ENCODE measurements around the gene ARFGEF3. TPM values are rescaled to one million over a fixed set of nuclear protein-coding genes. Genes with fewer than 3 reads are reported as not detected.

ARFGEF3 gene
- total and polyA plus RNA-seq, 7 donors: 1.5 to 5.2 (median 3.5) TPM

DNA sequence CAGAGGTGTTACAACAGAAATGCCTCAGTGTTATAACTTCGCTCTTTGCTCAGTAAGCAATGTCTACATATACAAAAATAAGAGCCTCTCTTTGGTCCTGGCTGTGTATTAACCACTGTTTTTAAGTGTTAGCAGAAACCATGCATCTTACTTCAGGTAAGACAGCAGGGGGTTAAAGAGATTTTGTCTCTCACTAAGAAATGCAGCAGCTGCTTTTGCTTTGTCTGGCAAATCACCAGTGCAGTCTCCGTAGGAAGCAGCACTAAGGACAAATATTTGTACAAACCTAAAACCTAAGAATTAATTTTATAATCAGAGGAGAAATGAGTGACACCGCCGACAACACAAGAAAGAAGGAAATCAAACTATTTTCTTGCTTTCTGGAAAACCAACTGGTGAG lies 216.7 kb downstream of the ARFGEF3 start:
- no peaks in the 10 kb centered on the region for H3K27me3 ChIP-seq
- H3K27ac ChIP-seq: no peak overlapping the region
- 68 to 72% methylated on average over 4 of the region's 4 CpGs for WGBS, 2 donors
- no peak overlapping the region for H3K4me3 ChIP-seq
- DNase-seq: no peak
- H3K36me3 ChIP-seq: no peaks in the 10 kb centered on the region
- H3K4me1 ChIP-seq: no peaks in the 10 kb centered on the region
- intact Hi-C loops (cut with DNase I): no loop called here
- H3K9me3 ChIP-seq: no peaks in the 10 kb centered on the region
- no peak for TF ChIP-seq POLR2A (IDR thresholded peaks at IDR 0.05)
- TF ChIP-seq EP300 (IDR thresholded peaks at IDR 0.05): no peak
- TF ChIP-seq CTCF (IDR thresholded peaks at IDR 0.05): no peak
- no peak for TF ChIP-seq POLR2AphosphoS5 (IDR thresholded peaks at IDR 0.05)

- Histone ChIP-seq H3K4me3 (no peak overlapping the region), H3K4me1 (no peaks in the 10 kb centered on the region), H3K27me3 (no peaks in the 10 kb centered on the region), H3K9me3 (no peaks in the 10 kb centered on the region), H3K27ac (no peak overlapping the region), H3K36me3 (no peaks in the 10 kb centered on the region)
- TF ChIP-seq POLR2A (IDR thresholded peaks at IDR 0.05) (no peak), POLR2AphosphoS5 (IDR thresholded peaks at IDR 0.05) (no peak), CTCF (IDR thresholded peaks at IDR 0.05) (no peak), EP300 (IDR thresholded peaks at IDR 0.05) (no peak)
- 87 to 91% methylated on average over 8 of the region's 8 CpGs for WGBS, 2 donors
- no peak for DNase-seq
- intact Hi-C loops (cut with DNase I): no loop called here
Measured at GRCh38 chr6:138382498-138383265, 220.9 kb downstream of the ARFGEF3 start.

DNA sequence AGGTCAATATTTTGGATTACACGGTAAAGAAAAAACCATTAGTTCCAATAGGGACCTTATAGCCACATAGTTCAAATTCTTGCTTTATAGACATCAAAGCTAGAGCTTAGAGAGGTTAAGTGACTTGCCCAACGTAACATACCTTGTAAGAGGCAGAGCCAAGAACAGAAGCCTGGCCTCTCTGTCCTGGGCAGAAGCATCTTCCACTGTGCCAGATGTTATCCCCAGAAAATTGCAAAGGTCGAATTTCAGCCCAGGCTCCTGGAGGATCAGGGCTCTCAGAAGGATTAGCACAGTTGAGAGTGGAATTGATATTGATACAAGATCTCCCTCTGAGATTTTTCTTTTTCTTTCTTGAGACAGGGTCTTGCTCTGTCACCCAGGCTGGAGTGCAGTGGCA lies 222.0 kb downstream of the ARFGEF3 start:
- Histone ChIP-seq H3K4me1 (no peaks in the 10 kb centered on the region), H3K4me3 (no peak overlapping the region), H3K27ac (no peak overlapping the region), H3K9me3 (no peaks in the 10 kb centered on the region), H3K27me3 (no peaks in the 10 kb centered on the region), H3K36me3 (no peaks in the 10 kb centered on the region)
- TF ChIP-seq CTCF (IDR thresholded peaks at IDR 0.05) (no peak), POLR2A (IDR thresholded peaks at IDR 0.05) (no peak), POLR2AphosphoS5 (IDR thresholded peaks at IDR 0.05) (no peak), EP300 (IDR thresholded peaks at IDR 0.05) (no peak)
- no peak for DNase-seq
- 77 to 86% methylated on average over 3 of the region's 3 CpGs for WGBS, 2 donors
- intact Hi-C loops (cut with DNase I): no loop called here

- intact Hi-C loops (cut with DNase I): no loop called here
- H3K27ac ChIP-seq: no peak overlapping the region
- no peaks in the 10 kb centered on the region for H3K4me1 ChIP-seq
- 97 to 99% methylated on average over 3 of the region's 3 CpGs for WGBS, 2 donors
- H3K36me3 ChIP-seq: no peaks in the 10 kb centered on the region
- no peaks in the 10 kb centered on the region for H3K9me3 ChIP-seq
- TF ChIP-seq POLR2AphosphoS5 (IDR thresholded peaks at IDR 0.05) (no peak), EP300 (IDR thresholded peaks at IDR 0.05) (no peak), CTCF (IDR thresholded peaks at IDR 0.05) (no peak), POLR2A (IDR thresholded peaks at IDR 0.05) (no peak)
- no peak for DNase-seq
- no peaks in the 10 kb centered on the region for H3K27me3 ChIP-seq
- no peak overlapping the region for H3K4me3 ChIP-seq
Measured at GRCh38 chr6:138386897-138387296, 225.2 kb downstream of the ARFGEF3 start.
